ENCODE measurements around the gene PPP1R12B. TPM values are rescaled to one million over a fixed set of nuclear protein-coding genes. Genes with fewer than 3 reads are reported as not detected.
"Not testable (repeated sequence)": the region's sequence is repeated elsewhere in the genome, so short reads cannot be mapped to it uniquely, and the experiment has no call there.

The PPP1R12B gene
- total RNA-seq, 2 experiments from 2014 or later = 19.1 to 23.5 TPM

GRCh38 chr1:202580619-202581018 lies 232.1 kb downstream of the PPP1R12B start:
- intact Hi-C loops (cut with micrococcal nuclease; ENCODE audit: unreplicated experiment) = no loop called here
- TF ChIP-seq EZH2phosphoT487 (IDR thresholded peaks at IDR 0.05; ENCODE audit: borderline replicate concordance, low read depth, low read length) (no peak), CTCF (conservative IDR thresholded peaks at IDR 0.05; ENCODE audit: low read length) (no peak)
- Histone ChIP-seq H3K4me1 (ENCODE audit: insufficient read depth, low read length, poor library complexity, severe bottlenecking) (no peaks in the 10 kb centered on the region), H3K36me3 (ENCODE audit: insufficient read depth, low read length) (no peaks in the 10 kb centered on the region), H3K9me3 (ENCODE audit: low read length) (no peaks in the 10 kb centered on the region), H3K4me3 (ENCODE audit: low read depth, low read length, poor library complexity, severe bottlenecking) (no peak overlapping the region), H3K4me2 (ENCODE audit: low read length) (no peak overlapping the region), H3K27ac (ENCODE audit: low read depth, low read length, poor library complexity, severe bottlenecking) (no peak overlapping the region), H3K79me2 (ENCODE audit: insufficient read depth, low read depth, low read length) (no peaks in the 10 kb centered on the region), H2AFZ (ENCODE audit: low read length) (no peak overlapping the region), H4K20me1 (ENCODE audit: insufficient read depth, low read length) (no peaks in the 10 kb centered on the region), H3K9me2 (ENCODE audit: insufficient read depth, low read length) (no peaks in the 10 kb centered on the region)
- no peak for DNase-seq (ENCODE audit: low spot score)
- ChIA-PET POLR2A (interaction anchor here (0.6 kb wide), 1 partner anchor 120 kb away, joined by 9 read pairs; no protein-coding TSS in a partner anchor), CTCF (ENCODE audit: unreplicated experiment) (no interaction called here)
- BruUV-seq (replicated peaks) = no TSS peak

DNA sequence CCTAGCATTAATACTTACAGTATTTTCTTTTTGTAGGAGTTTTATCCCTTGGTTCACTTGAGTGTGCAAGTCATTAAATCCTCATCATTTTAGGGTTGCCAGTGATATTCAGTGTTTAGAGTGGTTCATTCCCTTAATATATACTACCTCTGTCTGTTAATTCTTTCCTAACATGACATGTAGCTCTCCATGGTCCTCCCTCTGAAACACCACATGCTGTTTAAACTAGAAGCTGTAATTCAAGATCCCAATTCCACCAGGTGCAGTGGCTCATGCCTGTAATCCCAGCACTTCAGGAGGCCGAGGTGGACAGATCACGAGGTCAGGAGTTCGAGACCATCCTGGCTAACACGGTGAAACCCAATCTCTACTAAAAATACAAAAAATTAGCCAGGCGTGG lies 233.9 kb downstream of the PPP1R12B start:
- H3K9me3 ChIP-seq (ENCODE audit: low read length); BruUV-seq (replicated peaks); H4K20me1 ChIP-seq (ENCODE audit: insufficient read depth, low read length); H3K4me2 ChIP-seq (ENCODE audit: low read length); H3K4me3 ChIP-seq (ENCODE audit: low read depth, low read length, poor library complexity, severe bottlenecking); H3K79me2 ChIP-seq (ENCODE audit: insufficient read depth, low read depth, low read length); CTCF ChIA-PET (ENCODE audit: unreplicated experiment); H3K36me3 ChIP-seq (ENCODE audit: insufficient read depth, low read length); H3K9me2 ChIP-seq (ENCODE audit: insufficient read depth, low read length); intact Hi-C loops (cut with micrococcal nuclease; ENCODE audit: unreplicated experiment); H3K4me1 ChIP-seq (ENCODE audit: insufficient read depth, low read length, poor library complexity, severe bottlenecking); DNase-seq (ENCODE audit: low spot score); H2AFZ ChIP-seq (ENCODE audit: low read length); H3K27ac ChIP-seq (ENCODE audit: low read depth, low read length, poor library complexity, severe bottlenecking): not testable (repeated sequence)
- POLR2A ChIA-PET = interaction anchor here (0.6 kb wide), 1 partner anchor 173 kb away, joined by 4 read pairs; no protein-coding TSS in a partner anchor

- ChIA-PET CTCF (ENCODE audit: unreplicated experiment) (no interaction called here), POLR2A (interaction anchor here (0.6 to 1.0 kb wide), 2 partner anchors 10 kb away, joined by 3 read pairs; no protein-coding TSS in a partner anchor)
- no peaks in the 10 kb centered on the region for H3K9me3 ChIP-seq (ENCODE audit: low read length)
- no peaks in the 10 kb centered on the region for H3K36me3 ChIP-seq (ENCODE audit: insufficient read depth, low read length)
- no peaks in the 10 kb centered on the region for H3K9me2 ChIP-seq (ENCODE audit: insufficient read depth, low read length)
- no peak overlapping the region for H2AFZ ChIP-seq (ENCODE audit: low read length)
- peaks cover 10% of the 10 kb centered on the region for H3K4me1 ChIP-seq (ENCODE audit: insufficient read depth, low read length, poor library complexity, severe bottlenecking)
- no TSS peak for BruUV-seq (replicated peaks)
- intact Hi-C loops (cut with micrococcal nuclease; ENCODE audit: unreplicated experiment) = no loop called here
- no peak overlapping the region for H3K27ac ChIP-seq (ENCODE audit: low read depth, low read length, poor library complexity, severe bottlenecking)
- TF ChIP-seq CTCF (conservative IDR thresholded peaks at IDR 0.05; ENCODE audit: low read length) (no peak), EZH2phosphoT487 (IDR thresholded peaks at IDR 0.05; ENCODE audit: borderline replicate concordance, low read depth, low read length) (no peak)
- no peaks in the 10 kb centered on the region for H3K79me2 ChIP-seq (ENCODE audit: insufficient read depth, low read depth, low read length)
- no peaks in the 10 kb centered on the region for H4K20me1 ChIP-seq (ENCODE audit: insufficient read depth, low read length)
- no peak for DNase-seq (ENCODE audit: low spot score)
- no peak overlapping the region for H3K4me2 ChIP-seq (ENCODE audit: low read length)
- no peak overlapping the region for H3K4me3 ChIP-seq (ENCODE audit: low read depth, low read length, poor library complexity, severe bottlenecking)
Measured at GRCh38 chr1:202584707-202585589, 236.4 kb downstream of the PPP1R12B start.

Measured in OCI-LY7 (cell line).